Measurements from ENCODE around the gene TMEM132A. TPM values are rescaled to one million over a fixed set of nuclear protein-coding genes. Genes with fewer than 3 reads are reported as not detected.
A peak's percentile ranks its signal among the peaks of the same experiment; 100 is the strongest.

The TMEM132A gene
- total RNA-seq, 2 donors from 2014 or later: 9.3 to 12.2 TPM

GRCh38 chr11:60935676-60936442, 11.6 kb downstream of the TMEM132A start:
- 87 to 89% methylated on average over 14 to 24 of the region's 27 CpGs for WGBS, 2 donors
- Histone ChIP-seq H3K4me1 (peaks cover 9% of the 10 kb centered on the region), H3K27ac (no peak overlapping the region), H3K36me3 (replicated peaks in 1 of 2; ENCODE audit: insufficient read depth in 1 of 2, low read depth in 2 of 2) (no peaks in the 10 kb centered on the region), H3K9me3 (no peaks in the 10 kb centered on the region), H3K27me3 (no peaks in the 10 kb centered on the region), H3K4me3 (no peak overlapping the region)
- DNase-seq (no peak), ATAC-seq (no peak)
- TF ChIP-seq POLR2A (IDR thresholded peaks at IDR 0.05) (no peak), CTCF (IDR thresholded peaks at IDR 0.05) (no peak)
- intact Hi-C loops (cut with DNase I): no loop called here

DNA sequence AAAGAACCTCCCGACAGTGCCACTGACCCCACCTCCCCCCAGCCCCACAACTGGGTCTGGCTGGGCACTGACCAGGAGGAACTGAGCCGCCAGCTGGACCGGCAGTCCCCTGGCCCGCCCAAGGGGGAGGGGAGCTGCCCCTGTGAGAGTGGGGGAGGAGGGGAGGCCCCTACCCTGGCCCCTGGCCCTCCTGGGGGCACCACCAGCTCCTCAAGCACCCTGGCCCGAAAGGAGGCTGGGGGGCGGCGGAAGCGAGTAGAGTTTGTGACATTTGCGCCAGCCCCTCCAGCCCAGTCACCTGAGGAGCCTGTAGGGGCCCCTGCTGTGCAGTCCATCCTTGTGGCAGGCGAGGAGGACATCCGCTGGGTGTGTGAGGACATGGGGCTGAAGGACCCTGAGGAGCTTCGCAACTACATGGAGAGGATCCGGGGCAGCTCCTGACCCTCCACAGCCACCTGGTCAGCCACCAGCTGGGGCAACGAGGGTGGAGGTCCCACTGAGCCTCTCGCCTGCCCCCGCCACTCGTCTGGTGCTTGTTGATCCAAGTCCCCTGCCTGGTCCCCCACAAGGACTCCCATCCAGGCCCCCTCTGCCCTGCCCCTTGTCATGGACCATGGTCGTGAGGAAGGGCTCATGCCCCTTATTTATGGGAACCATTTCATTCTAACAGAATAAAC, 12.3 kb downstream of the TMEM132A start:
- Histone ChIP-seq H3K9me3 (no peaks in the 10 kb centered on the region), H3K27ac (peak overlapping the region in 1 of 4 donors; percentile 1), H3K4me1 (peaks cover 9% of the 10 kb centered on the region), H3K27me3 (no peaks in the 10 kb centered on the region), H3K4me3 (no peak overlapping the region), H3K36me3 (replicated peaks in 1 of 2; ENCODE audit: insufficient read depth in 1 of 2, low read depth in 2 of 2) (no peaks in the 10 kb centered on the region)
- ATAC-seq (no peak), DNase-seq (no peak)
- TF ChIP-seq POLR2A (IDR thresholded peaks at IDR 0.05) (no peak), CTCF (IDR thresholded peaks at IDR 0.05) (no peak)
- intact Hi-C loops (cut with DNase I): no loop called here
- WGBS, 2 donors: 82 to 88% methylated on average over 5 to 16 of the region's 18 CpGs

DNA sequence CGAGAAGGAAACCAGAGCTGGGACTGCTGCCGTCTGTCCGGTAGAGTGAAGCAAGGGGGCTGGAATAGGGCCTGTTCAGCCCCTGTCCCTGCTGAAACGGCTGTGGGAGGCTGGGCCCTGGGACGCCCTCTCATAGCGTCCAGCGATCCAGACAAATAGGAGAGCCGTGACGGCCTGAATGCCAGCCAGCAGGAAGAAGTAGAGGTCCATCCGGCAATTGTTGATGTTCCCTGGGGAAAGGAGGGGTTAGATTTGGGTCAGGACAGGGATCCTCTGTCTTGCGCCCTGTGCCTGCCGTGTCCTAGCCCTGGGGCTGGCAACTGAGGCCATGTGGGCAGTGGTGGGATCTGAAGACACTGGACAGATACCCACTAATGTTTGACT, 12.9 kb downstream of the TMEM132A start:
- intact Hi-C loops (cut with DNase I): no loop called here
- 81 to 83% methylated on average over 12 of the region's 12 CpGs for WGBS, 2 donors
- no peaks in the 10 kb centered on the region for H3K27me3 ChIP-seq
- peak overlapping the region in 1 of 4 donors; percentile 1 for H3K27ac ChIP-seq
- DNase-seq (no peak), ATAC-seq (peak; percentile 10)
- no peaks in the 10 kb centered on the region for H3K9me3 ChIP-seq
- H3K4me3 ChIP-seq: no peak overlapping the region
- TF ChIP-seq CTCF (IDR thresholded peaks at IDR 0.05) (no peak), POLR2A (IDR thresholded peaks at IDR 0.05) (no peak)
- H3K36me3 ChIP-seq (replicated peaks in 1 of 2; ENCODE audit: insufficient read depth in 1 of 2, low read depth in 2 of 2): no peaks in the 10 kb centered on the region
- peaks cover 10% of the 10 kb centered on the region for H3K4me1 ChIP-seq

GRCh38 chr11:60937811-60938210, 13.6 kb downstream of the TMEM132A start:
- TF ChIP-seq POLR2A (IDR thresholded peaks at IDR 0.05) (no peak), CTCF (IDR thresholded peaks at IDR 0.05) (no peak)
- 90% methylated on average over 7 to 8 of the region's 8 CpGs for WGBS, 2 donors
- no peak overlapping the region for H3K4me3 ChIP-seq
- H3K9me3 ChIP-seq: no peaks in the 10 kb centered on the region
- intact Hi-C loops (cut with DNase I): no loop called here
- H3K27me3 ChIP-seq: no peaks in the 10 kb centered on the region
- ATAC-seq: no peak
- no peak overlapping the region for H3K27ac ChIP-seq
- H3K36me3 ChIP-seq (replicated peaks in 1 of 2; ENCODE audit: insufficient read depth in 1 of 2, low read depth in 2 of 2): no peaks in the 10 kb centered on the region
- no peak for DNase-seq
- peaks cover 16% of the 10 kb centered on the region for H3K4me1 ChIP-seq
